ENCODE results near the gene ZNF462.
A peak's percentile ranks its signal among the peaks of the same experiment; 100 is the strongest.

ZNF462 gene

GRCh38 chr9:106862821-106863720, at the start of gene ZNF462:
Gene ZNF462, plus strand, starts transcription at chr9:106863166. Its CDS starts 60,218 bp downstream, at chr9:106923384.
- CTCF ChIA-PET, result interaction anchor here (0.6 to 2.2 kb wide), 7 partner anchors 17 to 1021 kb away, joined by 3 to 11 read pairs (median 3); no protein-coding TSS in a partner anchor
- peak; percentile 28 for TF ChIP-seq CTCF (IDR thresholded peaks at IDR 0.05; ENCODE audit: insufficient read depth, low read length, missing control alignments)
- DNase-seq (ENCODE audit: low read depth, low spot score), result no peak
- H3K4me3 ChIP-seq (ENCODE audit: low read depth, low read length), result peak within 1 kb of the TSS; percentile 82
- POLR2A ChIA-PET, result interaction anchor here (2.1 kb wide), 1 partner anchor 16 kb away, joined by 7 read pairs; no protein-coding TSS in a partner anchor

GRCh38 chr9:106816524-106816923, 46.4 kb upstream of the ZNF462 start:
- H3K4me3 ChIP-seq (ENCODE audit: low read depth, low read length), result no peak overlapping the region
- POLR2A ChIA-PET, result no interaction called here
- no peak for DNase-seq (ENCODE audit: low read depth, low spot score)
- no peak for TF ChIP-seq CTCF (IDR thresholded peaks at IDR 0.05; ENCODE audit: insufficient read depth, low read length, missing control alignments)
- CTCF ChIA-PET, result no interaction called here

- POLR2A ChIA-PET, result no interaction called here
- CTCF ChIA-PET, result no interaction called here
- no peak for TF ChIP-seq CTCF (IDR thresholded peaks at IDR 0.05; ENCODE audit: insufficient read depth, low read length, missing control alignments)
- H3K4me3 ChIP-seq (ENCODE audit: low read depth, low read length), result no peak overlapping the region
- DNase-seq (ENCODE audit: low read depth, low spot score), result no peak
Observed at GRCh38 chr9:106818034-106818433, 44.9 kb upstream of the ZNF462 start.

- no peak for DNase-seq (ENCODE audit: low read depth, low spot score)
- ChIA-PET CTCF (no interaction called here), POLR2A (no interaction called here)
- H3K4me3 ChIP-seq (ENCODE audit: low read depth, low read length), result no peak overlapping the region
- no peak for TF ChIP-seq CTCF (IDR thresholded peaks at IDR 0.05; ENCODE audit: insufficient read depth, low read length, missing control alignments)
Observed at GRCh38 chr9:106820866-106821265, 42.1 kb upstream of the ZNF462 start.

GRCh38 chr9:106828070-106828469, 34.9 kb upstream of the ZNF462 start:
- no peak for TF ChIP-seq CTCF (IDR thresholded peaks at IDR 0.05; ENCODE audit: insufficient read depth, low read length, missing control alignments)
- H3K4me3 ChIP-seq (ENCODE audit: low read depth, low read length), result no peak overlapping the region
- CTCF ChIA-PET, result no interaction called here
- DNase-seq (ENCODE audit: low read depth, low spot score), result no peak
- POLR2A ChIA-PET, result no interaction called here

GRCh38 chr9:106828965-106829364, 34.0 kb upstream of the ZNF462 start:
- CTCF ChIA-PET, result interaction anchor here (0.9 kb wide), 1 partner anchor 33 kb away, joined by 3 read pairs; no protein-coding TSS in a partner anchor
- POLR2A ChIA-PET, result no interaction called here
- no peak overlapping the region for H3K4me3 ChIP-seq (ENCODE audit: low read depth, low read length)
- TF ChIP-seq CTCF (IDR thresholded peaks at IDR 0.05; ENCODE audit: insufficient read depth, low read length, missing control alignments), result no peak
- DNase-seq (ENCODE audit: low read depth, low spot score), result no peak
